Aorta (tissue), 5 donors: ENCODE data around the gene ZNF770. TPM values are rescaled to one million over a fixed set of nuclear protein-coding genes. Genes with fewer than 3 reads are reported as not detected.
"Not testable (repeated sequence)": the region's sequence is repeated elsewhere in the genome, so short reads cannot be mapped to it uniquely, and the experiment has no call there.

Source experiments
- ATAC-seq: fragments of 200-7000 bp; cut with Tn5 transposase; one replicate; pipeline ENCODE4 v1.9.1; 2022; ENCODE audit warnings: moderate library complexity; ENCODE audit not compliant: low FRiP score
- DNase-seq, 2 donors: peaks; one replicate each; pipeline ENCODE4 v3.0.0-alpha.2; 2020
- H3K27ac ChIP-seq, 2 donors: one replicate each; pipeline ENCODE4 v1.5.1; 2013; ENCODE audit warnings: low read length in 2 of 2, mild to moderate bottlenecking in 2 of 2, moderate library complexity in 2 of 2, control low read depth in 1 of 2, inconsistent platforms in 1 of 2, low read depth in 1 of 2
- H3K27me3 ChIP-seq, 2 donors: one replicate each; pipeline ENCODE4 v1.6.1; 2013; ENCODE audit warnings: control low read depth in 1 of 2, low read length in 1 of 2, mild to moderate bottlenecking in 1 of 2, moderate library complexity in 1 of 2; ENCODE audit not compliant: insufficient read depth in 2 of 2, control insufficient read depth in 1 of 2
- H3K36me3 ChIP-seq, 2 donors: one replicate each; pipeline ENCODE4 v1.6.1; 2013; ENCODE audit warnings: control low read depth in 1 of 2, low read length in 1 of 2, mild to moderate bottlenecking in 1 of 2; ENCODE audit not compliant: insufficient read depth in 2 of 2, control insufficient read depth in 1 of 2
- H3K4me1 ChIP-seq, 2 donors: one replicate each; pipeline ENCODE4 v1.6.1; 2013; ENCODE audit warnings: low read length in 2 of 2, control low read depth in 1 of 2, mild to moderate bottlenecking in 1 of 2, moderate library complexity in 1 of 2; ENCODE audit not compliant: insufficient read depth in 2 of 2, control insufficient read depth in 1 of 2
- H3K4me3 ChIP-seq, 2 donors: one replicate each; pipeline ENCODE4 v1.5.1; 2013; ENCODE audit warnings: low read length in 2 of 2, control low read depth in 1 of 2, mild to moderate bottlenecking in 1 of 2
- H3K9me3 ChIP-seq: one replicate; pipeline ENCODE4 v1.6.1; 2013; ENCODE audit warnings: mild to moderate bottlenecking, low read length; ENCODE audit not compliant: control insufficient read depth
- WGBS, 2 donors: extraction: QIAGEN DNeasy Blood & Tissue Kit; methylation state at CpG; one replicate each; pipeline ENCODE4 v1.1.7; 2013; 5-methylcytosine and 5-hydroxymethylcytosine counted together
- intact Hi-C, 2 donors: fragments of 100-400 bp; cut with DNase I; formaldehyde crosslinking; loops; one replicate each; pipeline versions ENCODE4 v1.14.2 to v1.15.0; 2022
- polyA plus RNA-seq, 2 donors: library from polyadenylated mRNA; stranded (reverse); fragments of 200-250 nt; gene quantifications; one replicate each; pipeline ENCODE4 v1.2.3, GENCODE V29; 2013
- total RNA-seq, 2 donors: library from RNA; stranded (reverse); fragmentation: NEBNext Ultra II Directional; extraction: Animal tissue kit (Norgen Biotek cat#: 25700); gene quantifications; one replicate each; pipeline ENCODE4 v1.2.1, GENCODE V29; 2021
- donor health status: healthy with polysubstance abuse.
- donor health status: Bipolar disorder and iron deficiency.
- donor health status: DM: no; HTN: no; CAD: no.
- donor health status: DM: no; HTN: no; CAD: no.
- donor health status: DM: yes; HTN: yes; CAD: no.

The ZNF770 gene
- total and polyA plus RNA-seq, 4 donors, result 7.4 to 25.8 (median 16.9) TPM

GRCh38 chr15:34941185-34941698, 46.8 kb downstream of the ZNF770 start:
- DNase-seq, result no peak
- ATAC-seq, result no peak
- intact Hi-C loops, result no loop called here
- no peaks in the 10 kb centered on the region for H3K27me3 ChIP-seq
- H3K4me1 ChIP-seq, result no peaks in the 10 kb centered on the region
- H3K27ac ChIP-seq, result no peak overlapping the region
- WGBS, 2 donors, result 95 to 96% methylated on average over 2 of the region's 2 CpGs
- H3K9me3 ChIP-seq, result no peaks in the 10 kb centered on the region
- H3K36me3 ChIP-seq, result no peaks in the 10 kb centered on the region
- no peak overlapping the region for H3K4me3 ChIP-seq

DNA sequence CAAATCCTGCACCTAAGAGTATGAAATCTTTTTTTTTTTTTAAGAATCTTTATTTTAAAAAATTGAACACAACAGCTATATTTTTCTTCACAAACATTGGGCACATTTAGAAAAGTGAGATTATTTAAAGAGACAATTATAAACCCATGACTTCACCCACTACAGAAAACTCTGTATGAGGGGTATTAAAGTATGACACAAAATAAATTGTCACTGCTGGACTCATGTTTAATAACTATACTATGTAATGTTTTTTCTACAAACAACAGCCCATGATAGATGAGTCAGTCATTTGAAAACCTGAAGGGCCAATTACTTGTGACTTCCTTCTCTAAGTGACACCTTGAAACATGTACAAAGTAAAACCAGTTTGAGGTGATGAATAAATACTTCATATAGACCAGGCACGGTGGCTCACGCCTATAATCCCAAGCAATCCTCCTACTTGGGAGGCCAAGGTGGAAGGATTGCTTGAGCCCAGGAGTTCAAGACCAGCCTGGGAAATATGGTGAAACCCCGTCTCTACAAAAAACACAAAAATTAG, 54.6 kb downstream of the ZNF770 start:
- no peak overlapping the region for H3K27ac ChIP-seq
- DNase-seq, result no peak
- intact Hi-C loops, result no loop called here

GRCh38 chr15:34928349-34928748, 59.7 kb downstream of the ZNF770 start:
- 97 to 98% methylated on average over 6 of the region's 6 CpGs for WGBS, 2 donors
- intact Hi-C loops, H3K36me3 ChIP-seq, H3K27ac ChIP-seq, DNase-seq, H3K4me3 ChIP-seq, H3K27me3 ChIP-seq, H3K9me3 ChIP-seq, H3K4me1 ChIP-seq, ATAC-seq: not testable (repeated sequence)

More for the DNA sequence above, 54.6 kb downstream of the ZNF770 start:
- ATAC-seq, result no peak
- Histone ChIP-seq H3K4me3 (no peak overlapping the region), H3K4me1 (no peaks in the 10 kb centered on the region), H3K36me3 (peaks cover 0 to 5% of the 10 kb centered on the region in 2 donors), H3K27me3 (no peaks in the 10 kb centered on the region), H3K9me3 (no peaks in the 10 kb centered on the region)
- 69 to 75% methylated on average over 3 of the region's 3 CpGs for WGBS, 2 donors

Other genes starting within 250 kb of the ZNF770 start
- gene GJD2, start 233.3 kb downstream of the ZNF770 start, total RNA-seq, result under 1 TPM in 1 of 2 donors, not detected in 1; 0.13 TPM
- not detected for gene GJD2, start 233.3 kb downstream of the ZNF770 start, polyA plus RNA-seq
- 1,000 to 10,000 TPM in 1 of 2 donors, 100 to 1,000 TPM in 1; 107 to 2,067 TPM for gene ACTC1, start 192.7 kb downstream of the ZNF770 start, total RNA-seq
- 10 to 100 TPM; 28.6 to 35.8 TPM for gene ACTC1, start 192.7 kb downstream of the ZNF770 start, polyA plus RNA-seq
- gene AQR, start 18.5 kb downstream of the ZNF770 start, total RNA-seq, result 10 to 100 TPM; 27.2 to 28.9 TPM
- gene AQR, start 18.5 kb downstream of the ZNF770 start, polyA plus RNA-seq, result 10 to 100 TPM in 1 of 2 donors, 1 to 10 TPM in 1; 3.8 to 12.5 TPM
- gene NANOGP8, start 97.0 kb upstream of the ZNF770 start, total RNA-seq, result 1 to 10 TPM; 1.2 to 1.5 TPM
- not detected for gene NANOGP8, start 97.0 kb upstream of the ZNF770 start, polyA plus RNA-seq